ENCODE results near the gene C9orf50. TPM values are rescaled to one million over a fixed set of nuclear protein-coding genes. Genes with fewer than 3 reads are reported as not detected.

Gene C9orf50
- total RNA-seq, 3 donors from 2014 or later (not counting 1 experiment from before 2014, with no cell fraction given) = not detected

DNA sequence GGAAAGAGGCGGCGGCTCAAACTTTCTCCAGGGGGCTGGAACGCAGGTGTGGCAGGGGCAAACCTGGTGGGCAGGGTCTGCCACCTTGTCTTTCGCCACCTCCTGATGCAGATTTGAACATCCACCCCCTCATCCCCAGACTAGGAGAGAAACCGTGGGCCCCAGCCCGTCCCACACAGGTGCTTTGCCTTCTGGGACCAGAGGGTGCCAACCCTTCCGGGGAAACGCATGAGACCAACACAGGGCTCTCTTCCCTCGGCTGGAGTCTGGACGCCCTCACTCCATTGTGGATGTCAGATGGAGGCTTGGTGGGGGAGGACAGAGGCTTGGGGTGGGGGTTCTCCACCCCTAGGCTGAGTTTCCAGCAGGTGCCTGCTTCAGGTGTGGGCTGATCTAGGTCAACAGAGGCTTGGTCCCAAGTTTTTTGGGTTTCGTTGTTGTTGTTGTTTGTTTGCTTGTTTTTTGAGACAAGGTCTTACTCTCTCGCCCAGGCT, 9.5 kb downstream of the C9orf50 start:
- H3K36me3 Mint-ChIP-seq = no peaks in the 10 kb centered on the region
- Histone ChIP-seq H3K4me1 (ENCODE audit: control insufficient read depth, insufficient read depth, low read length) (peaks cover 43% of the 10 kb centered on the region), H3K36me3 (ENCODE audit: control insufficient read depth, insufficient read depth, low read length) (no peaks in the 10 kb centered on the region), H3K9me3 (ENCODE audit: control insufficient read depth, insufficient read depth, low read length) (no peaks in the 10 kb centered on the region), H3K27ac (ENCODE audit: low read length) (no peak overlapping the region), H3K27me3 (ENCODE audit: control insufficient read depth, insufficient read depth, low read length) (no peaks in the 10 kb centered on the region), H3K4me3 (ENCODE audit: low read length) (no peak overlapping the region)
- TF ChIP-seq, protein P1, sequence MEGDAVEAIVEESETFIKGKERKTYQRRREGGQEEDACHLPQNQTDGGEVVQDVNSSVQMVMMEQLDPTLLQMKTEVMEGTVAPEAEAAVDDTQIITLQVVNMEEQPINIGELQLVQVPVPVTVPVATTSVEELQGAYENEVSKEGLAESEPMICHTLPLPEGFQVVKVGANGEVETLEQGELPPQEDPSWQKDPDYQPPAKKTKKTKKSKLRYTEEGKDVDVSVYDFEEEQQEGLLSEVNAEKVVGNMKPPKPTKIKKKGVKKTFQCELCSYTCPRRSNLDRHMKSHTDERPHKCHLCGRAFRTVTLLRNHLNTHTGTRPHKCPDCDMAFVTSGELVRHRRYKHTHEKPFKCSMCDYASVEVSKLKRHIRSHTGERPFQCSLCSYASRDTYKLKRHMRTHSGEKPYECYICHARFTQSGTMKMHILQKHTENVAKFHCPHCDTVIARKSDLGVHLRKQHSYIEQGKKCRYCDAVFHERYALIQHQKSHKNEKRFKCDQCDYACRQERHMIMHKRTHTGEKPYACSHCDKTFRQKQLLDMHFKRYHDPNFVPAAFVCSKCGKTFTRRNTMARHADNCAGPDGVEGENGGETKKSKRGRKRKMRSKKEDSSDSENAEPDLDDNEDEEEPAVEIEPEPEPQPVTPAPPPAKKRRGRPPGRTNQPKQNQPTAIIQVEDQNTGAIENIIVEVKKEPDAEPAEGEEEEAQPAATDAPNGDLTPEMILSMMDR (IDR thresholded peaks at IDR 0.05) = no peak
- no peaks in the 10 kb centered on the region for H3K9me3 Mint-ChIP-seq
- H3K27me3 Mint-ChIP-seq (ENCODE audit: low read depth in 2 of 2) = peaks cover 0 to 3% of the 10 kb centered on the region in 2 donors
- ATAC-seq (no peak), DNase-seq (no peak)
- intact Hi-C loops (cut with micrococcal nuclease) = loop anchor here (2.0 kb wide), 2 partner anchors 199 to 481 kb away; no protein-coding TSS in a partner anchor
- H3K27ac Mint-ChIP-seq = peak overlapping the region in 1 of 2 donors; percentile 96
- peak overlapping the region; percentile 9 for H3K4me3 Mint-ChIP-seq
- WGBS (ENCODE audit: insufficient coverage) = 31% methylated on average over 12 of the region's 12 CpGs
- H3K4me1 Mint-ChIP-seq = peaks cover 28 to 41% of the 10 kb centered on the region in 2 donors

DNA sequence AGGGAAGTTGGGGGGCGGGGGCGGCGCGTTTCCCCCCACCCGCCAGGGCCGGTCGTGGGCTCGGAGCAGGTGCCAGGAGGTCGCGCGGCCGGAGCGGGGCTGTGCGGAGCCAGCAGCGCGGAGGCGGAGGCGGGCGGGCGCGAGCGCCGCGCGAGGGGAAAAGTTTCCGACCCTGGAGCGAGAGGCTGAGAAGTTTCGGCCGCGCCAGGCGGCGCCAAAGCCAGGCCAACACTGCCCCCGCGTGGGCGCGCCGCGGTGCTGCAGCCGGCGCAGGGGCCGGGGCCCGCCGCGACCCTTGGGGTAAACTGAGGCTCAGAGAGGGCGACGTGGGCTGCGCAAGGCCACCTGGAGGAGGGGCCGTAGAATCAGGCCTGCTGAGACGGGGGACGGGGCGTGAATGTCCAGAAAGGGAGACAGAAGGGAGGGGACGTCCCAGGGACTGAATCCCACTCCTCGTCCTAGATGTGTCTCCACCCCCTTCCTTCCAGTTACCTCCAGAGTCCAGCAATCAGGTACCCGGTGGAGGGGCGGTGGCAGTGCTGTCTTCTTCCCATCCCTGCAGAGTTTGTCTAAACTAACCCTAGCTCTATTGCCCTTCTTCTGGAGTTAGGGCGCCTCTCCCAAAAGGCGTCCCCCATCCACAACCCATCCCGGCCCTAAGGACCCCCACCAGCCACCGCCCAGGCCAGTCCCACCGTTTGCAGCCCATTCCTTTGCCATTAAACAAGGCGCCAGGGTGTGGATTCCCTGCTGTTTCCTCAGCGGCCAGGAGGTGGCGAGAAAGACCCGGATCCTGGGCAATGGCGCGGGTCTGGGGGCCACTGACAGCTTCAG, 10.2 kb downstream of the C9orf50 start:
- H3K9me3 Mint-ChIP-seq = no peaks in the 10 kb centered on the region
- DNase-seq = peak; percentile 71 to 85
- H3K27me3 Mint-ChIP-seq (ENCODE audit: low read depth in 2 of 2) = peaks cover 0 to 3% of the 10 kb centered on the region in 2 donors
- Histone ChIP-seq H3K36me3 (ENCODE audit: control insufficient read depth, insufficient read depth, low read length) (no peaks in the 10 kb centered on the region), H3K9me3 (ENCODE audit: control insufficient read depth, insufficient read depth, low read length) (no peaks in the 10 kb centered on the region), H3K27me3 (ENCODE audit: control insufficient read depth, insufficient read depth, low read length) (no peaks in the 10 kb centered on the region), H3K4me3 (ENCODE audit: low read length) (peak overlapping the region; percentile 33), H3K27ac (ENCODE audit: low read length) (peak overlapping the region; percentile 37), H3K4me1 (ENCODE audit: control insufficient read depth, insufficient read depth, low read length) (peaks cover 43% of the 10 kb centered on the region)
- peaks cover 28 to 47% of the 10 kb centered on the region in 2 donors for H3K4me1 Mint-ChIP-seq
- under 1% methylated on average over 65 of the region's 66 CpGs for WGBS (ENCODE audit: insufficient coverage)
- peak overlapping the region in 1 of 2 donors; percentile 96 for H3K27ac Mint-ChIP-seq
- intact Hi-C loops (cut with micrococcal nuclease) = loop anchor here (1.0 to 2.0 kb wide), 3 partner anchors 198 to 480 kb away; no protein-coding TSS in a partner anchor
- ATAC-seq = peak; percentile 72 to 87 (median 78)
- H3K4me3 Mint-ChIP-seq = peak overlapping the region; percentile 62
- no peaks in the 10 kb centered on the region for H3K36me3 Mint-ChIP-seq
- TF ChIP-seq, protein P1 (IDR thresholded peaks at IDR 0.05) = peak; percentile 98

DNA sequence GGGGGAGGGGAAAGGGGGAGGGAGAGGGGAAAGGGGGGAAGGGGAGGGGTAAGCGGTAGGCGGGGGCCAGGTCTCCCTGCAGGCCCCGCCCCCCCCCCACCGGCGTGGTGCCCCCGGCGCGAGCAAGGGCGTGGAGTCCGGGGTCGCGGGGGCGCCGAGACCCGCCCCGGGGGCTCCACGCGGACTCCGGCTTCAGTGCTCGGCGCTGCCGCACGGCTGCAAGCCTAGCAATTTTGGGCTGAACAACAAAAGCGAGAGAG, 10.8 kb downstream of the C9orf50 start:
- H3K4me3 Mint-ChIP-seq = peak overlapping the region; percentile 62
- under 1% methylated on average over 19 of the region's 24 CpGs for WGBS (ENCODE audit: insufficient coverage)
- Histone ChIP-seq H3K27ac (ENCODE audit: low read length) (peak overlapping the region; percentile 37), H3K36me3 (ENCODE audit: control insufficient read depth, insufficient read depth, low read length) (no peaks in the 10 kb centered on the region), H3K4me1 (ENCODE audit: control insufficient read depth, insufficient read depth, low read length) (peaks cover 43% of the 10 kb centered on the region), H3K9me3 (ENCODE audit: control insufficient read depth, insufficient read depth, low read length) (no peaks in the 10 kb centered on the region), H3K27me3 (ENCODE audit: control insufficient read depth, insufficient read depth, low read length) (no peaks in the 10 kb centered on the region), H3K4me3 (ENCODE audit: low read length) (peak overlapping the region; percentile 33)
- ATAC-seq (peak in 1 of 3 donors; percentile 21), DNase-seq (no peak)
- peak overlapping the region; percentile 69 to 96 for H3K27ac Mint-ChIP-seq
- intact Hi-C loops (cut with micrococcal nuclease) = loop anchor here (1.0 to 2.0 kb wide), 3 partner anchors 197 to 479 kb away; no protein-coding TSS in a partner anchor
- H3K4me1 Mint-ChIP-seq = peaks cover 28 to 48% of the 10 kb centered on the region in 2 donors
- H3K27me3 Mint-ChIP-seq (ENCODE audit: low read depth in 2 of 2) = peaks cover 0 to 3% of the 10 kb centered on the region in 2 donors
- H3K9me3 Mint-ChIP-seq = no peaks in the 10 kb centered on the region
- TF ChIP-seq, protein P1 (IDR thresholded peaks at IDR 0.05) = no peak
- no peaks in the 10 kb centered on the region for H3K36me3 Mint-ChIP-seq
